Astrocyte (in vitro differentiated cells and primary cell): Measurements from ENCODE around the gene MPDU1. TPM values are rescaled to one million over a fixed set of nuclear protein-coding genes. Genes with fewer than 3 reads are reported as not detected.

Source experiments
- DNase-seq: peaks from one replicate; pipeline ENCODE4 v3.0.0-alpha.2; 2010; ENCODE audit warnings: low read depth
- FAIRE-seq: peaks from 2 replicates; lab custom pipeline; 2011; peaks lifted over from hg19 to GRCh38; lab: Jason Lieb, UNC
- H2AFZ ChIP-seq: 2 replicates; pipeline ENCODE4 v1.6.0; 2012; ENCODE audit warnings: low read depth, low read length, inconsistent platforms
- H3K27ac ChIP-seq: 2 replicates; pipeline ENCODE4 v1.5.1; 2011; ENCODE audit warnings: low read depth, low read length, inconsistent platforms
- H3K27me3 ChIP-seq: 2 replicates; pipeline ENCODE4 v1.6.0; 2011; ENCODE audit warnings: low read length, inconsistent platforms; ENCODE audit not compliant: insufficient read depth
- H3K36me3 ChIP-seq: 2 replicates; pipeline ENCODE4 v1.5.1; 2011; ENCODE audit warnings: low read length, inconsistent platforms; ENCODE audit not compliant: insufficient read depth
- H3K4me1 ChIP-seq: 2 replicates; pipeline ENCODE4 v1.5.1; 2011; ENCODE audit warnings: low read length, inconsistent platforms; ENCODE audit not compliant: insufficient read depth
- H3K4me2 ChIP-seq: 2 replicates; pipeline ENCODE4 v1.6.0; 2012; ENCODE audit warnings: low read length, inconsistent platforms
- H3K4me3 ChIP-seq: 2 replicates; pipeline ENCODE4 v1.5.1; 2011; ENCODE audit warnings: low read depth, mild to moderate bottlenecking, low read length, inconsistent platforms; ENCODE audit not compliant: insufficient read depth
- H3K79me2 ChIP-seq: 2 replicates; pipeline ENCODE4 v1.6.0; 2012; ENCODE audit warnings: mild to moderate bottlenecking, low read length, inconsistent platforms; ENCODE audit not compliant: insufficient read depth
- H3K9ac ChIP-seq: 2 replicates; pipeline ENCODE4 v1.6.0; 2012; ENCODE audit warnings: mild to moderate bottlenecking, low read length, inconsistent platforms
- H3K9me3 ChIP-seq: 2 replicates; pipeline ENCODE4 v1.5.1; 2012; ENCODE audit warnings: low read depth, mild to moderate bottlenecking, low read length, inconsistent platforms; ENCODE audit not compliant: insufficient read depth
- H4K20me1 ChIP-seq: 2 replicates; pipeline ENCODE4 v1.6.0; 2012; ENCODE audit warnings: low read length, inconsistent platforms; ENCODE audit not compliant: insufficient read depth
- H3K27ac Mint-ChIP-seq: one replicate; pipeline ENCODE4 v1.8.0; 2021; ENCODE audit warnings: mild to moderate bottlenecking, mixed read lengths; ENCODE audit not compliant: unreplicated experiment
- H3K27me3 Mint-ChIP-seq: one replicate; pipeline ENCODE4 v1.8.0; 2021; ENCODE audit warnings: low read depth, mixed read lengths; ENCODE audit not compliant: unreplicated experiment
- H3K36me3 Mint-ChIP-seq: one replicate; pipeline ENCODE4 v1.8.0; 2021; ENCODE audit warnings: low read depth, mixed read lengths; ENCODE audit not compliant: unreplicated experiment
- H3K4me1 Mint-ChIP-seq: one replicate; pipeline ENCODE4 v1.8.0; 2021; ENCODE audit warnings: low read depth, mixed read lengths; ENCODE audit not compliant: unreplicated experiment
- H3K4me3 Mint-ChIP-seq: one replicate; pipeline ENCODE4 v1.8.0; 2021; ENCODE audit warnings: mild to moderate bottlenecking, moderate library complexity, mixed read lengths; ENCODE audit not compliant: unreplicated experiment
- H3K9me3 Mint-ChIP-seq: one replicate; pipeline ENCODE4 v1.8.0; 2021; ENCODE audit warnings: mild to moderate bottlenecking, mixed read lengths; ENCODE audit not compliant: unreplicated experiment
- EZH2 ChIP-seq: IDR thresholded peaks from 2 replicates; pipeline ENCODE4 v1.6.1; 2012; ENCODE audit warnings: mild to moderate bottlenecking, low read length, inconsistent platforms; ENCODE audit not compliant: insufficient read depth
- total RNA-seq: library from RNA; stranded (reverse); gene quantifications from 2 replicates; pipeline ENCODE4 v1.2.1, GENCODE V29; 2021
- TF ChIP-seq, protein P1 (sequence below): IDR thresholded peaks from 2 replicates; pipeline ENCODE4 v1.5.1; 2011; ENCODE audit warnings: low read depth, mild to moderate bottlenecking, inconsistent platforms, low read length, moderate library complexity; ENCODE audit not compliant: insufficient read depth

MPDU1 gene
- total RNA-seq, 1 donor from 2014 or later: 51.2 TPM

DNA sequence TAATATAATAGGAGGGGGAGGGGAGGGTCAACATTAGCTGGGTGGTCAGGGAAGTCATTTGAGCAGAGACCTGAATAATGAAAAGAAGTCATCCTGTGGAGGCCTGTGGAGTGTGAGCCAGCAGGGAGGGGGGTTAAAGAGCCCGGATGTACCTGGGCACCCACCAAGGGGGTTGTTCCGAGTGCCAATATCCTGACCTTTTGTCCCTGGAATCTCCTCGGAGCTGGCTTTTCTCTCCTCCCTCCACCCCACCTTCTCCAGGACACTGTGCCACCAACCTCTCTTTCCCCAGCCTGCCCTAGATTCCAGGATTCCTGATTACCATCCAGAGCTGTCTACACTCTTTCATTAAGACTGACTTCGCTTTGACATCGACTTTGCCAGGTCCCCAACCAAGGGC, 52.5 kb downstream of the MPDU1 start:
- FAIRE-seq: no peak
- DNase-seq: no peak
- Histone ChIP-seq H3K4me3 (no peak overlapping the region), H2AFZ (no peak overlapping the region), H3K4me2 (no peak overlapping the region), H4K20me1 (no peaks in the 10 kb centered on the region), H3K27ac (no peak overlapping the region), H3K79me2 (no peaks in the 10 kb centered on the region), H3K9me3 (no peaks in the 10 kb centered on the region), H3K36me3 (no peaks in the 10 kb centered on the region), H3K4me1 (no peaks in the 10 kb centered on the region), H3K9ac (no peak overlapping the region), H3K27me3 (no peaks in the 10 kb centered on the region)
- H3K27ac Mint-ChIP-seq: no peak overlapping the region
- no peak for TF ChIP-seq EZH2
- TF ChIP-seq, protein P1, sequence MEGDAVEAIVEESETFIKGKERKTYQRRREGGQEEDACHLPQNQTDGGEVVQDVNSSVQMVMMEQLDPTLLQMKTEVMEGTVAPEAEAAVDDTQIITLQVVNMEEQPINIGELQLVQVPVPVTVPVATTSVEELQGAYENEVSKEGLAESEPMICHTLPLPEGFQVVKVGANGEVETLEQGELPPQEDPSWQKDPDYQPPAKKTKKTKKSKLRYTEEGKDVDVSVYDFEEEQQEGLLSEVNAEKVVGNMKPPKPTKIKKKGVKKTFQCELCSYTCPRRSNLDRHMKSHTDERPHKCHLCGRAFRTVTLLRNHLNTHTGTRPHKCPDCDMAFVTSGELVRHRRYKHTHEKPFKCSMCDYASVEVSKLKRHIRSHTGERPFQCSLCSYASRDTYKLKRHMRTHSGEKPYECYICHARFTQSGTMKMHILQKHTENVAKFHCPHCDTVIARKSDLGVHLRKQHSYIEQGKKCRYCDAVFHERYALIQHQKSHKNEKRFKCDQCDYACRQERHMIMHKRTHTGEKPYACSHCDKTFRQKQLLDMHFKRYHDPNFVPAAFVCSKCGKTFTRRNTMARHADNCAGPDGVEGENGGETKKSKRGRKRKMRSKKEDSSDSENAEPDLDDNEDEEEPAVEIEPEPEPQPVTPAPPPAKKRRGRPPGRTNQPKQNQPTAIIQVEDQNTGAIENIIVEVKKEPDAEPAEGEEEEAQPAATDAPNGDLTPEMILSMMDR: no peak
- no peaks in the 10 kb centered on the region for H3K36me3 Mint-ChIP-seq
- H3K4me1 Mint-ChIP-seq: no peaks in the 10 kb centered on the region
- peaks cover 4% of the 10 kb centered on the region for H3K27me3 Mint-ChIP-seq
- no peak overlapping the region for H3K4me3 Mint-ChIP-seq
- H3K9me3 Mint-ChIP-seq: no peaks in the 10 kb centered on the region

Other genes with a start within 250 kb of the MPDU1 start
- gene ACAP1, start 247.3 kb upstream of the MPDU1 start, total RNA-seq: 14.4 and 16.0 TPM in 2 replicates
- gene KCTD11, start 231.7 kb upstream of the MPDU1 start, total RNA-seq: 31.6 and 41.4 TPM in 2 replicates
- 0.30 TPM in 1 of 2 replicates, not detected in the other for gene TMEM95, start 228.7 kb upstream of the MPDU1 start, total RNA-seq
- 0.36 and 1.6 TPM in 2 replicates for gene TNK1, start 202.8 kb upstream of the MPDU1 start, total RNA-seq
- gene PLSCR3, start 189.3 kb upstream of the MPDU1 start, total RNA-seq: 65.7 and 67.6 TPM in 2 replicates
- gene TMEM256, start 179.8 kb upstream of the MPDU1 start, total RNA-seq: 45.7 and 52.9 TPM in 2 replicates
- 77.3 and 80.7 TPM in 2 replicates for gene NLGN2, start 176.0 kb upstream of the MPDU1 start, total RNA-seq
- gene SPEM1, start 163.5 kb upstream of the MPDU1 start, total RNA-seq: 0.23 TPM in 1 of 2 replicates, not detected in the other
- 0.14 and 0.17 TPM in 2 replicates for gene SPEM2, start 158.2 kb upstream of the MPDU1 start, total RNA-seq
- 0.07 TPM in 1 of 2 replicates, not detected in the other for gene SPEM3, start 155.0 kb upstream of the MPDU1 start, total RNA-seq
- gene TMEM102, start 148.4 kb upstream of the MPDU1 start, total RNA-seq: 10.7 and 11.8 TPM in 2 replicates
- gene FGF11, start 144.3 kb upstream of the MPDU1 start, total RNA-seq: 22.4 and 30.7 TPM in 2 replicates
- 9.7 and 11.7 TPM in 2 replicates for gene CHRNB1, start 138.8 kb upstream of the MPDU1 start, total RNA-seq
- 31.0 and 31.2 TPM in 2 replicates for gene ZBTB4, start 104.2 kb upstream of the MPDU1 start, total RNA-seq
- gene SLC35G6, start 102.4 kb upstream of the MPDU1 start, total RNA-seq: not detected in 2 replicates
- gene POLR2A, start 99.5 kb upstream of the MPDU1 start, total RNA-seq: 143 and 151 TPM in 2 replicates
- gene TNFSF12, start 34.8 kb upstream of the MPDU1 start, total RNA-seq: 2.4 and 3.4 TPM in 2 replicates
- 0.43 and 0.93 TPM in 2 replicates for gene TNFSF13, start 25.1 kb upstream of the MPDU1 start, total RNA-seq
- gene SENP3, start 21.9 kb upstream of the MPDU1 start, total RNA-seq: 51.4 and 58.7 TPM in 2 replicates
- 4.4 and 6.2 TPM in 2 replicates for gene CD68, start 4.2 kb upstream of the MPDU1 start, total RNA-seq
- gene SOX15, start 6.2 kb downstream of the MPDU1 start, total RNA-seq: 1.7 and 4.0 TPM in 2 replicates
- 54.3 and 60.2 TPM in 2 replicates for gene FXR2, start 31.0 kb downstream of the MPDU1 start, total RNA-seq
- gene SAT2, start 44.0 kb downstream of the MPDU1 start, total RNA-seq: 47.2 and 49.8 TPM in 2 replicates
- gene SHBG, start 46.3 kb downstream of the MPDU1 start, total RNA-seq: 0.79 and 1.4 TPM in 2 replicates
- 0.65 and 0.89 TPM in 2 replicates for gene ATP1B2, start 67.1 kb downstream of the MPDU1 start, total RNA-seq
- gene TP53, start 103.6 kb downstream of the MPDU1 start, total RNA-seq: 94.4 and 100 TPM in 2 replicates
- 14.2 and 15.1 TPM in 2 replicates for gene WRAP53, start 104.6 kb downstream of the MPDU1 start, total RNA-seq
- 7.0 and 7.6 TPM in 2 replicates for gene EFNB3, start 121.3 kb downstream of the MPDU1 start, total RNA-seq
- gene DNAH2, start 133.9 kb downstream of the MPDU1 start, total RNA-seq: 0.11 and 0.34 TPM in 2 replicates